Measurements from ENCODE around the gene NEMP1.

GRCh38 chr12:57112492-57113294 is 34.1 kb upstream of the NEMP1 start:
- TF ChIP-seq POLR2AphosphoS5 (IDR thresholded peaks at IDR 0.05; ENCODE audit: low read length) (no peak), MXI1 (IDR thresholded peaks at IDR 0.05; ENCODE audit: low read depth, low read length) (no peak), REST (IDR thresholded peaks at IDR 0.05; ENCODE audit: low read depth, low read length) (no peak), ASH2L (IDR thresholded peaks at IDR 0.05; ENCODE audit: borderline replicate concordance, low read depth) (no peak), PML (IDR thresholded peaks at IDR 0.05; ENCODE audit: low read length) (no peak), TBL1XR1 (IDR thresholded peaks at IDR 0.05; ENCODE audit: low read depth, low read length) (no peak), EP300 (IDR thresholded peaks at IDR 0.05; ENCODE audit: borderline replicate concordance in 1 of 2, control insufficient read depth in 1 of 2, low read depth in 2 of 2, low read length in 2 of 2) (no peak), RELA (IDR thresholded peaks at IDR 0.05; ENCODE audit: borderline replicate concordance, partially characterized antibody) (no peak)
- TF ChIP-seq, protein P1, sequence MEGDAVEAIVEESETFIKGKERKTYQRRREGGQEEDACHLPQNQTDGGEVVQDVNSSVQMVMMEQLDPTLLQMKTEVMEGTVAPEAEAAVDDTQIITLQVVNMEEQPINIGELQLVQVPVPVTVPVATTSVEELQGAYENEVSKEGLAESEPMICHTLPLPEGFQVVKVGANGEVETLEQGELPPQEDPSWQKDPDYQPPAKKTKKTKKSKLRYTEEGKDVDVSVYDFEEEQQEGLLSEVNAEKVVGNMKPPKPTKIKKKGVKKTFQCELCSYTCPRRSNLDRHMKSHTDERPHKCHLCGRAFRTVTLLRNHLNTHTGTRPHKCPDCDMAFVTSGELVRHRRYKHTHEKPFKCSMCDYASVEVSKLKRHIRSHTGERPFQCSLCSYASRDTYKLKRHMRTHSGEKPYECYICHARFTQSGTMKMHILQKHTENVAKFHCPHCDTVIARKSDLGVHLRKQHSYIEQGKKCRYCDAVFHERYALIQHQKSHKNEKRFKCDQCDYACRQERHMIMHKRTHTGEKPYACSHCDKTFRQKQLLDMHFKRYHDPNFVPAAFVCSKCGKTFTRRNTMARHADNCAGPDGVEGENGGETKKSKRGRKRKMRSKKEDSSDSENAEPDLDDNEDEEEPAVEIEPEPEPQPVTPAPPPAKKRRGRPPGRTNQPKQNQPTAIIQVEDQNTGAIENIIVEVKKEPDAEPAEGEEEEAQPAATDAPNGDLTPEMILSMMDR (IDR thresholded peaks at IDR 0.05 in 2 of 3, conservative IDR thresholded peaks at IDR 0.05 in 1 of 3; ENCODE audit: control insufficient read depth in 2 of 3, extremely low read depth in 1 of 3, insufficient read depth in 1 of 3, low read depth in 3 of 3, low read length in 3 of 3) = peak; percentile 76 to 92 (median 80); a peak in 5 of 6 replicates
